Stomach (tissue), 4 donors: Measurements from ENCODE around the gene GPRIN1.

Source experiments
- POLR2A ChIP-seq, 4 donors: fragments of 450-650 bp; IDR thresholded peaks; one replicate each; pipeline ENCODE4 v1.6.1; 2016; ENCODE audit warnings: antibody characterized with exemption in 4 of 4, control low read depth in 2 of 4, mild to moderate bottlenecking in 1 of 4, moderate library complexity in 1 of 4
- POLR2AphosphoS5 ChIP-seq, 3 donors: sonication (generic); formaldehyde crosslinking; IDR thresholded peaks; one replicate each; pipeline ENCODE4 v1.6.1; 2016; ENCODE audit warnings: antibody characterized with exemption in 3 of 3
- TF ChIP-seq, protein P1 (sequence below), 7 experiments: fragments of 450-650 bp in 4 of 7; fragments of 200-600 bp in 3 of 7; sonication (generic) in 3 of 7; IDR thresholded peaks; one replicate each; pipeline ENCODE4 v1.5.1; 2016 to 2019; ENCODE audit warnings: antibody characterized with exemption in 7 of 7, control low read depth in 2 of 7, mild to moderate bottlenecking in 1 of 7

DNA sequence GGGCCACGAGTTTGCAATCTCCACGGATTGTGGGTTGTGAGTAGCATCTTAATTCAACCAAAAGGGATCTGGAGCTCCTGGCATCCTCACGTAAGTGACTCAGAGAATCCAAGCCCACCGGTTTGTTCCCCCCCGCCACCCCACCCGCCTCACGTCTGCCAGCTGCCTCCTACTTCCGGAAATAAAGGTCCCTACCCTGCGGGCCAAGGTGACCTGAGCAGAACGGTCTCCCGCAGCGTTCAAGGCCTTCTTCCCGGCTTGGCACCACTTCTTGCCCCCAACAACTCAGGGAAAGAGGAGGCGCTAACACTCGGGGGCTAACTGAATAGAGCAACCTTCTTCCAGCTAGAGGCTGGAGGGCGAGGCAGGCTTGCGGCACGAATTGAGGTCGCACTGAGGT lies 8.8 kb upstream of the GPRIN1 start:
- TF ChIP-seq, protein P1, sequence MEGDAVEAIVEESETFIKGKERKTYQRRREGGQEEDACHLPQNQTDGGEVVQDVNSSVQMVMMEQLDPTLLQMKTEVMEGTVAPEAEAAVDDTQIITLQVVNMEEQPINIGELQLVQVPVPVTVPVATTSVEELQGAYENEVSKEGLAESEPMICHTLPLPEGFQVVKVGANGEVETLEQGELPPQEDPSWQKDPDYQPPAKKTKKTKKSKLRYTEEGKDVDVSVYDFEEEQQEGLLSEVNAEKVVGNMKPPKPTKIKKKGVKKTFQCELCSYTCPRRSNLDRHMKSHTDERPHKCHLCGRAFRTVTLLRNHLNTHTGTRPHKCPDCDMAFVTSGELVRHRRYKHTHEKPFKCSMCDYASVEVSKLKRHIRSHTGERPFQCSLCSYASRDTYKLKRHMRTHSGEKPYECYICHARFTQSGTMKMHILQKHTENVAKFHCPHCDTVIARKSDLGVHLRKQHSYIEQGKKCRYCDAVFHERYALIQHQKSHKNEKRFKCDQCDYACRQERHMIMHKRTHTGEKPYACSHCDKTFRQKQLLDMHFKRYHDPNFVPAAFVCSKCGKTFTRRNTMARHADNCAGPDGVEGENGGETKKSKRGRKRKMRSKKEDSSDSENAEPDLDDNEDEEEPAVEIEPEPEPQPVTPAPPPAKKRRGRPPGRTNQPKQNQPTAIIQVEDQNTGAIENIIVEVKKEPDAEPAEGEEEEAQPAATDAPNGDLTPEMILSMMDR (IDR thresholded peaks at IDR 0.05): no peak
- TF ChIP-seq POLR2AphosphoS5 (IDR thresholded peaks at IDR 0.05) (no peak), POLR2A (IDR thresholded peaks at IDR 0.05) (no peak)
